ENCODE data around the gene THOC7. TPM values are rescaled to one million over a fixed set of nuclear protein-coding genes. Genes with fewer than 3 reads are reported as not detected.

THOC7 gene
- total RNA-seq, 1 donor from 2014 or later, result 98.5 TPM

DNA sequence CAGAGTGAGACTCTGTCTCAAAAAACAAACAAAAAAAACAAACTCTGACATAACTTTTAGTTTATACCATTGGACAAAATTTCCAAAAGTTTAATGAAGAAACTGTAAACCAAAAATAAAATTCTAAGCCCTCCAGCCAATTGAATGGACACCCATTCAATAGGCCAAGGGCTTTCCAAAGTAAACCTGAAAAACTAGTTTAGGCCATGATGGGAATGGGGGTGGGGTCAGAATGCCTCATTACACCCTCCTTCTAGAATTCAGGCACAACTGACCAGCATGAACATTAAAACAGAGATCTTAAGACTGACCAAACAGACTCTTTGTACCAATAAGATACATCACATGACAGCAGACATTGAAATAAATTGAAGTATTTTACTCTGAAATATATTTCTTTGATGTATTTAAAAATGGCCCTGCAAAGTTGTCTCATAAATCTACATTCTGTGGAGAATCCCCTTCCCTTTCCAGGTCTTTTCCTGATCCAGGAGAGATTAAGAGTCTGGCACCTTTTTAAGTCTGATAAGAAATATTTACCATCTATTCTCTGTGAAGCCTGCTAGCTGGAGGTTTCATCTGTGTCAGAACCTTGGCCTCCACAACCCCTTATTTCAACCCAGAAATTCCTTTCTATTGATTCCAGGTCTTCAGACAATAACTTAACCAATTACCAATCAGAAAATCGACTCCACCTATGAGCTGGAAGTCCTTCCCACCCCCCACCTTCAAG, 15.7 kb downstream of the THOC7 start:
- intact Hi-C loops (cut with micrococcal nuclease), result no loop called here

DNA sequence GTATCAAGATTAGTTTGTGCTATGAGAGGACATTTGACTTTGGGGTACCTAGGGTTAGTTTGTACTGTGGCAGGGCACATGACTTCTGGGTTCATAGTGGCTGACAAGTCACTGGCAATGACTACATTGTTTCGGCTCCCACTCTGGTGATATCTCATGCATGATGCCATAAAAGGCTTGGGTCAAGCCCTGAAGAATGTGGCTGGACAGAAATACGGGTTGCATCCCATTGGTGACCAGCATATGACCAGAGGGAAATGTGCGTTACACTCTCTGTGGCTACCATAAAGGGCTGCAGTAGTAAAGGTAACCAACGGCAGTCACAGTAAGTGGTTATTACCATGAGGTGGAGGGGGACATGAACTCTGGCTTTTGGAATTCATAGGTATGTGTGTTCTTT, 18.4 kb downstream of the THOC7 start:
- intact Hi-C loops (cut with micrococcal nuclease), result no loop called here

DNA sequence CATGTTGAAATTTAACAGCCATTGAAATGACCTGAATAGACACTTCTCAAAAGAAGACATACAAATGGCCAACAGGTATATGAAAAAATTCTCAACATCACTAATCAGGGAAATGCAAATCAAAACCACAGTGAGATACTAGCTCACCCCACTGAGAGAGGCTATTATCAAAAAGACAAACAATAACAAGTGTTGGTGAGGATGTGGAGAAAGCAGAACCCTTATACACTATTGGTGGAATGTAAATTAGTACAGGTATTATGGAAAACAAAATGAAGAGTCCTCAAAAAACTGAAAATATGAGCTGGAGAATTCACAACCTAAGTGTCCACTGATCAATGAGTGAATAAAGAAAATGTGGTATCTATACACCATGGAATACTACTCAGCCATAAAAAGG, 21.5 kb downstream of the THOC7 start:
- intact Hi-C loops (cut with micrococcal nuclease), result no loop called here

DNA sequence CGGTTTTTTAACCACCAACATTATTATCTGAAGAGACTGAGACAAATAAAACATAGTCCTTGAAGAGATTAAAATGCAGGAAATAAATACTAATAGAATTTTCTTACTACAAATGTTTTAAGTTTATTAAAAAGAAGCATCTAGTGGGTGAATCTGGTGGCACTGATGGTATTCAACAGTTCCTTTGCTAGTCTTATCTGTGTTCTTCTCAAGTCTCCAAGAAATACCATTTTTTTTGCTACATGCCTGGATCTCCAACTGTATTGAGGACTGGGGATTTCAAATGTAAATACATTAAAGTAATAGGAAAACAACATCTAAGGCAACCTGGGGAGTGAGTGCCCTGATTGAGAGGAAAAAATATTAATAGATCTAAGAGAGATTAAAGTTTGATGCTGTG, 21.9 kb downstream of the THOC7 start:
- intact Hi-C loops (cut with micrococcal nuclease), result no loop called here

DNA sequence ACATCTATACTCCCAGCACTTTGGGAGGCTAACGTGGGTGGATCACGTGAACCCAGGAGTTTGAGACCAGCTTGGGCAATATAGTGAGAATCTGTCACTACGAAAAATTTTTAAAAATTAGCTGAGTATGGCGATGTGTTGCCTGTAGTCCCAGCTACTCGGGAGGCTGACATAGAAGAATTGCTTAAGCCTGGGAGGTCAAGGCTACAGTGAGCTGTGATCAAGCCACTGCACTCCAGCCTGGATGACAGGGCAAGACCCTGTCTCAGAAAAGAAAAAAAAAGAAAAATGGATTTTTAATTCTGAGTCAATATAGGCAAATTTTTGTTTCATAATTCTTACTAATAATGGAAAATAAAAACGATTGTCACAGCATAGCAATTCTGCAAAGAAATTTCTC, 31.2 kb downstream of the THOC7 start:
- intact Hi-C loops (cut with micrococcal nuclease), result no loop called here

DNA sequence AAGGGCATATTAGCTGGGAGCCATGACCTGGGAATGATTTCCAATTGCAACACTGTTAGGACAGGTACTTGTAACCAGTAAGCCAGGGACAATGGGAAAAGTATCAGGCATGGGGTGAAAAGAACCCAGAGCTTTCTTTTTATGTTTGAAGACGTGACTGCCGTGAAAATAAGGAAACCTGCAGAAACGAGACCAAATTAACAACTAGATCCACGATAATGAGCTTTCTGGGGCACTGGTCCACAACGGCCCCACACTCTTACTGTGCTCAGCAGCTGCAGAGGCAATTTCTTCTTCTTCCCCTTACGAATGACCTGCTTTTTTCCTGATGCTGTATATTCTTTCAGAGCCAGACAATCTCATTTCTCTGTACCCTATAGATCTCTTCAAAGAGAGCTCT, 33.1 kb downstream of the THOC7 start:
- intact Hi-C loops (cut with micrococcal nuclease), result no loop called here

DNA sequence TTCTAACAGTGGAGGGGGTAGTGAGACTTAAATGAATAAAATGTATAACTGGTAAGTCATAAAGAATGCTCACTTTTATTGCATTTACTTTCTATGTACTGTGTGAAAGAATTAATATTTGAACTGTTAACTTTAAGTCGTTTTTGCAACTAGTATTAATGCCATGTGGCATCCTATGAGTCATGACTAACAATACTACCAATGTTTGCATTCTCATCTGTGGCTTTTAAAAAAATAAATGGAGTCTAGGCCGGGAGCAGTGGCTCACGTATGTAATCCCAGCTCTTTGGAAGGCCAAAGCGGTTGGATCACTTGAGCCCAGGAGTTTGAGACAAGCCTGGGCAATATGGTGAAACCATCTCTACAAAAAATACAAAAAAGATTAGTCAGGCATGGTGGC, 39.3 kb downstream of the THOC7 start:
- intact Hi-C loops (cut with micrococcal nuclease), result no loop called here

DNA sequence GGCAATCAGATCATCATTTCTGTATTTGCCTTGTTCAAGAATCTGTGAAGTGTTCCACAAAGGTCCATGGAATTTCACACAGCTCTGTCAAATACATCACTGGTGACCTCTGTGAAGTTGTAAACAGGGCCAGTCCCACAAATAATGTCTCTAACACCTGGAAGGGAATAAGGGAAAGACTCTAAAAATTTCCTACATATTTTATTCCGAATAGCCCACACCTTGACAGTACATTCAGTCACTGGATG, 44.5 kb downstream of the THOC7 start, which contains the start of gene C3orf49:
TSS of gene C3orf49 (plus strand) at position 149 of the 248 bp plus-strand sequence. CDS start 173 bp downstream, outside the sequence.
- intact Hi-C loops (cut with micrococcal nuclease), result loop anchor here (5.0 kb wide), 1 partner anchor 1152 kb away; no protein-coding TSS in a partner anchor

DNA sequence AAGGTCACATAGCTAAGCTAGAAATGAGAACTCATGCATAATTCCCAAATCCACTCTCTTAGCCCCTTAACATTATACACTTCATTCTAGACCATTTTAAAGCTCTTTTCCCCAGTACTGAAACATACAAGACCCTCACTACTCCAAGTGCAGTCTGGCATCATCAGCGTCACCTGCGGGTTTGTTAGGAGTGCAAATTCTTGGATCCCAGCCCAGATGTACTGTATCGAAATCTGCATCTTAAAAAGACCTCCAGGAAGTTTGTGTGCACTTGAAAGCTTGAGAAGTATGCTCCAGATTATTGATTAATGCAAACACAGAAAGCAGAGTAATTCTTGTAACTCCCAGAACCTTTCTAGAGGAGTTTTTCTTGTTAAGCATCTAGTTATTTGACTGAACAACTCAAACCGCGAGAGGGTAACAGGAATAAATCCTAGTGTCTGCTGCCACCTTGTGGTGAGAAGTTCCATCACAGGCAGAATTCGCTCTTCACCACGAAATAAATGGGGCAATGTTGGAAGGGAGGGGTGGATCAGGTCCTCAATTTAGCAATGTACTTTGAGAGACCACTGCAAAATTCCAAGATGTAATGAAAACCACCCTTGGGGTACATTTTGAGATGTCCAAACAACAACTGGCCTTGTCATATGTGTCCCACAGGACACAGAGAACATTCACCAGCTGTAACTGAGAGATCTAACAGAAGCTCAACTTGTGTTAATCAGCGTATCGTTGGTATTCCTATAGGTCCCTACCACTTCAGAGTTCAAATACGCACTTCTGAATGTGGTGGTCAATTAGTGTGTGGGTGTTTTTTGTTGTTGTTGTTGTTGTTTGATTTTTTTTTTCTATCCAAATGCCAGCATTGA, 45.1 kb downstream of the THOC7 start:
- intact Hi-C loops (cut with micrococcal nuclease), result loop anchor here (1.0 to 5.0 kb wide), 2 partner anchors 467 to 1151 kb away; no protein-coding TSS in a partner anchor

DNA sequence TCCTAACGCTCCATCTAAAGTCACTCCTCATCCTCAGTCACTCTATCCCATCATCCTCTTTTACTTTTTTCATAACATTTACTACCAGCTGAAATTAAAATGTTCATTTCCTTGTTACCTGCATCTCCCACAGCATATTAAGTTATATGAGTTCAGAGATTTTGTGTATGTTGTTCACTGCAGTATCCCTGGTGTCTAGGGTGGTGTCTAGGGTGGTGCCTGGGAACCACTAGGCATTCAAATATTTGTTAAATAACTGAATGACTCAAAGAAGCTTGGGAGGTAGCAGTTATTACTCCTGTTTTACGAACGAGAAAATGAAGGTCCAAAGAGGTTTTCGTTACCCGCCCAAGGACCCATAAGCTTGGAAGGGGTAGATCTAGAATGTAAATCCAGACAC, 46.4 kb downstream of the THOC7 start:
- intact Hi-C loops (cut with micrococcal nuclease), result loop anchor here (5.0 kb wide), 1 partner anchor 1150 kb away; no protein-coding TSS in a partner anchor

DNA sequence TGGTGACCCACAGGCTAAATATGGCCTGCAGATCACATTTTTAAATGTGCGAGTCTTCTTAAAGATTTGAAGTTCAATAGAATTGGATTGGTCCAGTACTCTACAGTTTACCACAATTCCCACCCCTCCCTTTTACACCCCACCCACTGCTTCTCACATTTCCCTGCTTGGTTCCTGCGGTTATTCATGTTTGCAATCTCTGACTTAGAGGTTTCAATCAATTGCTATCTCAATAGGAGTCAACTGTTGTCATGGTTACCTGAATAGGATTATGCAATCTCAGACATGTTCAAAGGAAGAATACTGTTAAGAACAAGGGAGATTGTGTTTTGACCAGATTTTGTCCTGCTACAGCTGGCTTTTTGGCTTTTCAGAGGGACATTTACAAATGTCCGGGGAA, 49.4 kb downstream of the THOC7 start:
- intact Hi-C loops (cut with micrococcal nuclease), result no loop called here

DNA sequence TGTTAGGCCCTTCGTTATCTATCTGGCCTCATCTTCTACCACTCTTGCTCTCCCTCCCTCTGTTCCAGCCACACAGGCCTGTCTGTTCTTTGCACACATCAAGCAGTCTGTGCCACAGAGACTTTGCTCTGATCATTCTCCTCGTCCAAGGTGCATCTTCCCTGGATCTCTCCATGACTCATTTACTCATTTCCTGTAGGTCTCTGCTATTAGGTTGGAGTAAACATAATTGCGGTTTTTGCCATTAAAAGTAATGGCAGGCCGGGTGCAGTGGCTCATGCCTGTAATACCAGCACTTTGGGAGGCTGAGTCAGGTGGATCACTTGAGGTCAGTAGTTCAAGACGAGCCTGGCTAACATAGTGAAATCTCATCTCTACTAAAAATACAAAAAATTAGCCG, 54.0 kb downstream of the THOC7 start:
- intact Hi-C loops (cut with micrococcal nuclease), result no loop called here

DNA sequence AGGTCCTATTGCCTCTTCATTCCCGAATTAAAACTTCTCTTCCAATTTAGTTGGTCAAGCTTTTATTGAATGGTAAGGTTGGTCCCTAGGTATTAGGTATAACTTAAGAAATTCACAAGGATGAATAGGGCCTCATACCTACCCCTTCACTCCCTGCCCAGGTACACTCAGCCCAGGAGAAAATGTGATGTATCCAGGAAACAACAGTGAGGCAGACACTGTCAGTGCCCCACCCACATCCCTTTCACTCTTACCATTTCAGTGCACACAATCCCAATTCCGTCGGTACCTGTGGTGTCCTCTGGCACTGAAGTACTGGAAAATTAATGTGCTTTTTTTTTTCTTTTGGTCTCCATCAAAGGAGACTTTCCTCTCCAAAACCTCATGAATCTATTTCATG, 55.0 kb downstream of the THOC7 start:
- intact Hi-C loops (cut with micrococcal nuclease), result no loop called here

DNA sequence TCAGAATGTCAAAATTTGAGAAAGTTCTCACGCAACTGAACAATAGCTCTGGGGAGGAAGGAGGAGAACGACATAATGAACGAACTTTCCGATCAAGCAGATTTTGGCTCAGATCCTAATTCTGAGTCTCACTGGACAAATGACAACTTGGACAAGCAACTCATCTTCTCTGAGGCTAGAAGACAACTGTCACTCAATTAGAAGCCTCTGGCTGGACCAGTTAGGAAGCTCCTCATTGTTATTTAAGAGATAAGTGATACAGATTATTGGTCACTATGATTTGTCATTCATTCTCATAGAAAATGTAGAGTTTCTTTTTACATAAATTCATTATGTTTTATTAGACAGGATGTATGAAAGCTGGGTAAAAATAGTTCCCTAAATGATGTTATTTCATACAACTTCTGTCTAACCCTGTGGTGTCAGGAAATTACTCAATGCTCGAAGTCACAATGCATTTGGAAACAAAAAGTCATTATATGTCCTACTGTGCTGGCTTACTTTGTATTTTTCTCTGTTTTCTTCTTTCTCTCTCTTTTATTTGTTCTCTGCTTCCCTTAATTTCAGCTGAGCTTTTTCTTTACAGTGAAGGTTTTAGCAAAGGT, 55.5 kb downstream of the THOC7 start:
- intact Hi-C loops (cut with micrococcal nuclease), result no loop called here

DNA sequence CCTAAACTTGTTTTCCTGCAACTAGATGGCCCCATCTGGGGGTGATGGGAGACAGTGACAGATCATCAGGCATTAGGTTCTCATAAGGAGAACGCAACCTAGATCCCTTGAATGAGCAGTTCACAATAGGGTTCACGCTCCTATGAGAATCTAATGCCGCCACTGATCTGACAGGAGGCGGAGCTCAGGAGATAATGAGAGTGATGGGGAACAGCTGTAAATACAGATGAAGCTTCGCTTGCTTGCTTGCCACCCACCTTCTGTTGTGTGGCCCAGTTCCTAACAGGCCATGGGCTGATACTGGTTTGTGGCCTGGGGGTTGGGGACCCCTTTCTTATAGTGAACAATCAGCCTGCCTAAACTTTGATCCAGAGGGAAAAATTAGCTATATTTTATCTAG, 59.7 kb downstream of the THOC7 start:
- intact Hi-C loops (cut with micrococcal nuclease), result no loop called here

DNA sequence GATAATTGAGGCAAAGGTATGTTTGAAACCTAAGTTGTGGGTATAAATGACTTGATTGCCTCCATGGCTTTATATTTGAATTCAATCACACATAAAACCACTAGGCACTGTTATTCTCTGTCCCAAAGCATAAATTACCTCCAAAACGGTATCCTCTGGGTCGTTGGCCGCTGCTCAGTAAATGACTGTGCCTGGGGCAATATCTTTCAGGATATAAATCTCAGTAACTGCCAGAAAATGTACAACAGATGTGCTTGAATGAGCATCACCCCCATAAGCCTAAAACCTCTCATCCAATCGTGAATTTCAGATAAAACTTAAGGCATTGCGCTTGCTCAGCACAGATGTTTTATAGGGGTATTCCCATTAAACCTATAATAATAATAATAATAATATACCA, 63.5 kb downstream of the THOC7 start:
- intact Hi-C loops (cut with micrococcal nuclease), result no loop called here

DNA sequence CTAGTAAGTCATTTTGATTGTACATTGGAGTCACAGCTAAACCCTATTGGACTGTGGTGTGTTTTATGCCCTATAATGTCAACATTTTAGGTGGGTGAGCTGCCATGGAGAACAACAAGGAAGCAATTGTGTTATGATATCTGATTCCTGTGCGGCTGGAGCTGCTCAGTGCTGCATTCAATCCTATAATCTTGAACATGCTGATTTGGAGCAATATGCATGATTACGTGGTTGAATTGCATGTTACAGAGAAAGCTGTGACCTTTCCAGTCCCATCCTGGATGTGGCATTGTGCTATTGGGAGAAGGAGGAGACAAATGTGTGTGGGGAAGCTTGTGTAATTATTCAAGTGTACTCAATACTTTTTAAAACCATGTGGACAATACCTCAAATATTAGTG, 64.7 kb downstream of the THOC7 start:
- intact Hi-C loops (cut with micrococcal nuclease), result no loop called here

DNA sequence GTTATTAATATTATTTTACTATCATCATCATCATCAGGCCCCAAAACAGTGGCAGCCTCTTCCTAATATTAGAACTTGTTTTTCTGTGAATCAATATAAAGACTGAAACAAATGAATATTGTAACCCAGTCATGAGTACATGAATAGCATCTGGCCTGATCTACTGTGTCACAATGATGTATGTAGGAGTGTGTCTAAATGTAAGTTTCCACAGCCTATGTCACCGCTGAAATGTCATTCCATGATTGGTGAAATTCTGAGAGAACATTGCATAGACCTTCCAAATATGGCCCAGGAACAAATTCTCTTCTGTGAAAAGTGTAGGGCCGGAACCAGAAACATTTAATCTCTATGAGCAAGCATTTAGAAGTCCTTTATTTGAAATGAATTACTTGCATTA, 65.1 kb downstream of the THOC7 start:
- intact Hi-C loops (cut with micrococcal nuclease), result no loop called here

DNA sequence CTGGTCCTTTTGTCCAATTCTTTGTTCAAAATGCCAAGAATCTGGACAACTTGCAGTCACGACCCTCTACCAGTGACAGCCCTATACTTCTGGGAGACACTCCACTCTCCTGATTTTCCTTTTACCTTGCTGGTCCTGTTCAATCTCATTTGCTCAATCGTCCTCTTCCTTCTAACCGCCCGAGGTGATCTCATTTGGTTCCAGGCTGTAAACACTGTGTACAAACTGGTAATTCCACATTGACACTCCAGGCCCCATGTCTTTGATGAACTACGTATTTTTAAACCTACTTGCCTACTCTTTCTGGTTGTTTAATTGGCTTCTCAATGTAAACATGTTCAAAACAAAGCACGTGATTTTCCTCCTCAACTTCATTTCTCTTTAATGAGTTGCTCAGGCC, 68.2 kb downstream of the THOC7 start:
- intact Hi-C loops (cut with micrococcal nuclease), result no loop called here

DNA sequence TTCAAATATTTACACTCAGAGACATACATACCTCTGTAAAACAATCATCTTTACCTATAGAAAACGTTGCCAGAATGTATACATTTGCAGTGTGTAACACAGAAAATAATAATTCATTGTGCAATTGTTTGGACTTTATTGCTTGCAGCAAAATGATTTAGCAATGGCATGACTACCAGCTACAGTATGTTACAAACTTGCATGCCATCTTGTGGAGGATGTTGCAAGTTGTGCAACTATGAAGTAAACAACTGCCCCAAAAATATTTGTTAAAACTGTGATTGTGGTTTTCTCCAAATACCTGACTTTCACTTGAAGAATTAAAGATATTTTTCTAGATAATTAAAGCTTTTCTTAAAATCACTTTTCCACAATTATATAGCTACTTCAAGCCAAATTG, 71.6 kb downstream of the THOC7 start:
- intact Hi-C loops (cut with micrococcal nuclease), result no loop called here

Measured in T-helper 2 cell treated with Interferon-gamma antibody and Interleukin-4, amounts not matched to agents 100 ng/mL and 5 ng/mL, for 36 hours (primary cell).